Omental fat pad (tissue), 4 donors: ENCODE measurements around the gene C16orf74. TPM values are rescaled to one million over a fixed set of nuclear protein-coding genes. Genes with fewer than 3 reads are reported as not detected.

Experiments
- ATAC-seq: fragments of 150-250 bp; one replicate; pipeline ENCODE4 v1.9.1; 2016; ENCODE audit warnings: mild to moderate bottlenecking, moderate library complexity; ENCODE audit not compliant: low FRiP score
- DNase-seq: peaks from one replicate; pipeline ENCODE4 v3.0.0-alpha.2; 2019; ENCODE audit warnings: low spot score
- total RNA-seq, 4 donors: library from RNA; depleted of rRNA; stranded (reverse); fragments of >200 nt; gene quantifications; one replicate each; pipeline ENCODE4 v1.1.0, GENCODE V29; 2016
- TF ChIP-seq, protein P1 (sequence below), 3 donors: fragments of 450-650 bp; IDR thresholded peaks; one replicate each; pipeline ENCODE4 v1.5.1; 2016 to 2017; ENCODE audit warnings: antibody characterized with exemption in 3 of 3, mild to moderate bottlenecking in 3 of 3, moderate library complexity in 2 of 3

C16orf74 gene
- total RNA-seq, 4 donors from 2014 or later = 1.1 to 3.5 (median 2.8) TPM

DNA sequence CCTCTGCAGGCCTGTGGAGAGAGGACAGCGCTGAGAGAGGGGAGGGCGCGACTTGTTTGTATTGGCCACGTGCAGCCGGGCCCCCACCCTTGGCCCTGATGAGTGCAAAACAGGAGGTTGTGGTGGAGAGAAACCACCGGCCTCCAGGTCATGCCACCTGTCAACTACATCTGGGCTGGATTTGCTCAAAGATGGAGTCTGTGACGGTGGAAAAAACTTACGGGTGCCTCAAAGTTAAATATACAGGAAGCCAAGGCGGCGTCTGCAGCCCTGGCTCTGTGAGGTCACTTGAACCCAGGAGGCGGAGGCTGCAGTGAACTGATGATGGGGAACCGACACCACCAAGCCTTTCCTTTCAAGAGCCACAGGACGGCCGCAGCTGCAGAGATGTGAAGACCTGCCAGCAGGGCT is 15.7 kb downstream of the C16orf74 start:
- TF ChIP-seq, protein P1, sequence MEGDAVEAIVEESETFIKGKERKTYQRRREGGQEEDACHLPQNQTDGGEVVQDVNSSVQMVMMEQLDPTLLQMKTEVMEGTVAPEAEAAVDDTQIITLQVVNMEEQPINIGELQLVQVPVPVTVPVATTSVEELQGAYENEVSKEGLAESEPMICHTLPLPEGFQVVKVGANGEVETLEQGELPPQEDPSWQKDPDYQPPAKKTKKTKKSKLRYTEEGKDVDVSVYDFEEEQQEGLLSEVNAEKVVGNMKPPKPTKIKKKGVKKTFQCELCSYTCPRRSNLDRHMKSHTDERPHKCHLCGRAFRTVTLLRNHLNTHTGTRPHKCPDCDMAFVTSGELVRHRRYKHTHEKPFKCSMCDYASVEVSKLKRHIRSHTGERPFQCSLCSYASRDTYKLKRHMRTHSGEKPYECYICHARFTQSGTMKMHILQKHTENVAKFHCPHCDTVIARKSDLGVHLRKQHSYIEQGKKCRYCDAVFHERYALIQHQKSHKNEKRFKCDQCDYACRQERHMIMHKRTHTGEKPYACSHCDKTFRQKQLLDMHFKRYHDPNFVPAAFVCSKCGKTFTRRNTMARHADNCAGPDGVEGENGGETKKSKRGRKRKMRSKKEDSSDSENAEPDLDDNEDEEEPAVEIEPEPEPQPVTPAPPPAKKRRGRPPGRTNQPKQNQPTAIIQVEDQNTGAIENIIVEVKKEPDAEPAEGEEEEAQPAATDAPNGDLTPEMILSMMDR (IDR thresholded peaks at IDR 0.05) = no peak
- ATAC-seq = no peak
- DNase-seq = no peak

DNA sequence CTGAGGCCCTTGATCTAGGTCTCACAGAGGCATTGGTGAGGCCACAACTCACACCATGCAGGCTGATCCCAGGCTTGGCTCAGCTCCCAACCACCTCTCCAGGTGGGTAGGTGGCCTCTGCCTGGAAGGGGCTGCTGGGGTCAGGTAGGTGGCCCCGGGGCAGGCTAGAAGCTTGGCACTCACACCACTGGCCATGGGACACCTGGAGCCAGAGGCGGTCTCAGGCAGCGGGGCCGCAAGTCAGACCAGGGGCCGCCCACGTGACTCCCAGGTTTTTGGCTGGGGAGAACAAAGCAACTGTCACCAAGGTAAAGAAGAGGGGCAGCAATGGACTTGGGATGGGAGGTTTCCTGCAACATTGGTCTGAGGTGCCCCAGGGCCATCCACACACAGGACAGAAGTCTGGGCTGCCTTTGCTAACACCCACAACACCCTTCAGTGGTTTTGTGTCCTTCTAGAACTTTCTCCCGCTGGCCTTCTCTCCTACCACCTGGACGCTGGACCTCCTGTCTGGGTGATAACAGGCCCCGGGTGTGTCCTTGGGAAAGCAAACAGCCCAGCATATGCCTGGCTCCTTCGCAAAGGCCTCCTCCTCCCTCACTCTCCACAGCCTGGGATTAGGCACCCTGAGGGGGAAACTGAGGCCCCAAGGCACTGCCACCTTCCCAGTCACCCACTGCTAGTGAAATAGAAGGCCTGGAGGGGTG is 16.4 kb downstream of the C16orf74 start:
- DNase-seq = no peak
- ATAC-seq = no peak
- TF ChIP-seq, protein P1 (IDR thresholded peaks at IDR 0.05) = no peak

DNA sequence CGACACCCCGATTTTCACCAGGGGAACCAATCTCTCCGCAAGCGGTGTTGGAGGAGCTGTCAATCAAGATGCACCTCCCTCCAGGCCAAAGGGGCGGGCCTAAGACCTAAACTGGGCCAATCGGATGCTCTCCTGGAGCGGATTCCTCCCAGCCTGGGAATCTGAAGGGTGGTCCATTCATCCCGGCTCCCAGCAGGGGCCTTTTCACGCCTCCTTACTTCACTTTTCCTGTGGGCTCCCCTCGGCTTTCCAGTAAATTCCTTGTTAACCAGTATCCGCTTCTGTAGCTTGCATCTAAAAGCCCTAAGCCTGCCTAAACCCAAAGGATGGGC is 17.1 kb downstream of the C16orf74 start:
- DNase-seq (no peak), ATAC-seq (no peak)
- TF ChIP-seq, protein P1 (IDR thresholded peaks at IDR 0.05) = no peak

DNA sequence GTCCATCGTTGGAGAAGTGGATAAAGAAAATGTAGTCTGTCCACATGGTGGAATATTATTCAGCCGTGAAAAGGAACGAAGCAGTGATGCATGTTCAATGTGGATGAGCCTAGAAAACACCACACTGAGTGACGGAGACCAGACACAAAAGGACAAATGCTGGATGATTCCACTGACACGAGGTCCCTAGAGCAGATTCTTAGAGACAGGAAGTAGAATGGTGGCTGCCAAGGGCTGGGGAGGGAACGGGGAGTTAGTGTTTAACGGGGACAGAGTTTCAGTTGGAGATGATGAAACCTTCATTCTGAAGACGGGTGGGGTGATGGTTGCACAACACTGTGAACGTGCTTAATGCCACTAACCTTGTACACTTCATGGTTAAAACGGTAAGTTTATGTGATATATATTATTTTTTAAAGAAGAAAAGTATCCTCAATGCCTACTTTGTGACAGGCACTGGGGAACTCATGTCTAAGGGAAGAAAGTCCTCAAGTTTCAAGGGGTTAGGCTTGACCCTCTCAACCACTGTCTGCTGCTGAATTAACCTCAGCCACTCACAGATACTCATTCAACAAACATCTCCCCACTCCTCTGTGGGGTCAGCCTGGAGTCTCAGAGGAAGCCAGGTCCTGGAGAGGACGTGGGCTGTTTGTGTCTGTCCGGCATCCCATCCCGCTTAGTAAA is 17.6 kb downstream of the C16orf74 start:
- TF ChIP-seq, protein P1 (IDR thresholded peaks at IDR 0.05) = no peak
- ATAC-seq (no peak), DNase-seq (no peak)

DNA sequence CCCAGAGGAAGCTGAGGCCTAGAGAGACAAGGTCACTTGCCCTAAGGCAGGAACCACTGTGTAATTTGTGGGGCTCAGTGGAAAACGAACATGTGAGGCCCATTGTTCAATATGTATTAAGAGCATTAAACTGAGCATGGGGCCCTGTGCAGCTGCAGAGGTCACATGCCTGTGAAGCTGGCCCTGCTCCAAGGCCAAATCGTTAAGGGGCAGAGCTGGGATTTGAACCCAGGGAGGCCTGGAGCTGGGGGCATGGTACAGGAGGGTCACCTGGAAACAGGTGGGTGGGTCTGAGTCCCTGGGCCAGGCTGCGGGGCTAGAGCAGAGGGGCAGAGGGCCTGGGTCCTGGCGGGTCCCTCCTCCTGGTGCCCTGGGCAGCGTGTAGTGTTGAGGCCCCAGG is 19.7 kb downstream of the C16orf74 start:
- TF ChIP-seq, protein P1 (IDR thresholded peaks at IDR 0.05) = no peak
- DNase-seq (no peak), ATAC-seq (no peak)

DNA sequence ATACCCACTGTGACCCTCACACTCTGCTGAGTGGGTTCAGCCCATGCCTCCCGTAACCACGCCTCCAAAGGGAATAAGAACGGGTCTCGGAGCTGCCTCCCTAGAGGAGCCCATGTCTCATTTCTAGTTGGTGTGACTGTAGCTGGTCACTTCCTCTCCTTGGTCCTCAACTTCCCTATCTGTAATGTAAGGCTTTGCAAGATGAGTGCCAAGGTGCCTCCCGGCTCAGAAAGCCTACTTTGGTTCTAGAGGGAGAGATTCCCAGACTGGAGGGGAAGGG is 20.8 kb downstream of the C16orf74 start:
- DNase-seq (no peak), ATAC-seq (no peak)
- TF ChIP-seq, protein P1 (IDR thresholded peaks at IDR 0.05) = no peak
